ENCODE measurements around the gene FOXJ3. TPM values are rescaled to one million over a fixed set of nuclear protein-coding genes. Genes with fewer than 3 reads are reported as not detected.

The FOXJ3 gene
- total RNA-seq, 1 donor from 2014 or later, result 17.2 TPM

- no peak for DNase-seq (ENCODE audit: low read depth)
- TF ChIP-seq CTCF (conservative IDR thresholded peaks at IDR 0.05; ENCODE audit: low read depth, low read length), result peak; percentile 14
- peak overlapping the region; percentile 76 for H3K4me3 ChIP-seq (ENCODE audit: low read depth, low read length)
Observed at GRCh38 chr1:42334240-42335049, 590 bp downstream of the FOXJ3 start.

GRCh38 chr1:42333662-42334239, 1.3 kb downstream of the FOXJ3 start:
- no peak for DNase-seq (ENCODE audit: low read depth)
- peak overlapping the region; percentile 76 for H3K4me3 ChIP-seq (ENCODE audit: low read depth, low read length)
- TF ChIP-seq CTCF (conservative IDR thresholded peaks at IDR 0.05; ENCODE audit: low read depth, low read length), result no peak

GRCh38 chr1:42332877-42333276, 2.2 kb downstream of the FOXJ3 start:
- no peak for TF ChIP-seq CTCF (conservative IDR thresholded peaks at IDR 0.05; ENCODE audit: low read depth, low read length)
- H3K4me3 ChIP-seq (ENCODE audit: low read depth, low read length), result no peak overlapping the region
- DNase-seq (ENCODE audit: low read depth), result no peak

- TF ChIP-seq CTCF (conservative IDR thresholded peaks at IDR 0.05; ENCODE audit: low read depth, low read length), result no peak
- no peak overlapping the region for H3K4me3 ChIP-seq (ENCODE audit: low read depth, low read length)
- DNase-seq (ENCODE audit: low read depth), result no peak
Observed at GRCh38 chr1:42330215-42330614, 4.8 kb downstream of the FOXJ3 start.

- no peak for TF ChIP-seq CTCF (conservative IDR thresholded peaks at IDR 0.05; ENCODE audit: low read depth, low read length)
- no peak for DNase-seq (ENCODE audit: low read depth)
- no peak overlapping the region for H3K4me3 ChIP-seq (ENCODE audit: low read depth, low read length)
Observed at GRCh38 chr1:42328916-42329496, 6.0 kb downstream of the FOXJ3 start.

DNA sequence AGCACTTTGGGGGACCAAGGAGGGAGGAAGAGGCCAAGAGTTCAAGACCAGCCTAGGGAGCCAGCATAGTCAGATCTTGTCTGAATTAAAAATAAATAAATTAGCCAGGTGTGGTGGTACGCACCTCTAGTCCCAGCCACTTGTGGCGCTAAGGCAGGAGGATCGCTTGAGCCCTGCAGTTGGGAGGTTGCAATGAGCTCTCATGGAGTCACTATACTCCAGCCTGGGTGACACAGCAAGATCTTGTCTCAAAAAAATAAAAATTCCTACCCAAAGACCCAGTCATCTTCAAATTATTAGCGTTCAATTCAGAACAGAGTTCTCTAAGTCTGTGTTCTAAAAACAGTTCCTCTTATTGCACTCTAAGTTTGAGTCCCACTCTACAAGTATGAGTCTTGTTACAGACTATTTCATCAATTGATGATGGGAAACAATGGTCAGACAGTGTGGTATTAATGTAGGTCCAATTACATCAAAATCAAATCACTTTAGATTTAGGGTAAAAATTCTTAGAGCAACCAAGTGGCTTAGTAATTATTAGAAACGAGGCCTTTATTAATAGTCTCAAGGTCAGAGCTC, 6.9 kb downstream of the FOXJ3 start:
- no peak overlapping the region for H3K4me3 ChIP-seq (ENCODE audit: low read depth, low read length)
- DNase-seq (ENCODE audit: low read depth), result no peak
- no peak for TF ChIP-seq CTCF (conservative IDR thresholded peaks at IDR 0.05; ENCODE audit: low read depth, low read length)
